ENCODE results near the gene PTPA. TPM values are rescaled to one million over a fixed set of nuclear protein-coding genes. Genes with fewer than 3 reads are reported as not detected.

Gene PTPA
- total and polyA plus RNA-seq, 9 of the 15 experiments (the other 6 are each of a cell fraction or from before 2014, with no cell fraction given): 1.7 to 121 (median 72.6) TPM

- TF ChIP-seq POLR2AphosphoS5 (IDR thresholded peaks at IDR 0.05; ENCODE audit: control insufficient read depth, insufficient read depth, low read depth, low read length) (peak; percentile 92), MTA3 (IDR thresholded peaks at IDR 0.05; ENCODE audit: borderline replicate concordance) (peak; percentile 80; the same call in 1 of the 2 replicates), BCLAF1 (IDR thresholded peaks at IDR 0.05; ENCODE audit: borderline replicate concordance in 1 of 2, control insufficient read depth in 1 of 2, low read depth in 2 of 2, low read length in 1 of 2) (0 out of 4 replicates have a peak, but pooled peaks of 1 of the 2 experiments have one; percentile 47), ZBTB11 (CRISPR knock-in tag; IDR thresholded peaks at IDR 0.05) (peak in 1 of 3 experiments; percentile 69; a peak in 1 of 6 replicates), BDP1 (IDR thresholded peaks at IDR 0.05; ENCODE audit: insufficient read depth, insufficient read length) (no peak), CHD1 (IDR thresholded peaks at IDR 0.05; ENCODE audit: low read length) (peak; percentile 99), TAF7 (tag; IDR thresholded peaks at IDR 0.05) (peak; percentile 95), RFX1 (IDR thresholded peaks at IDR 0.05) (no peak), CCAR2 (IDR thresholded peaks at IDR 0.05; ENCODE audit: low read depth, low read length) (no peak), TCF3 (CRISPR knock-in tag; IDR thresholded peaks at IDR 0.05) (peak; percentile 37), TCF15 (CRISPR knock-in tag; IDR thresholded peaks at IDR 0.05) (0 out of 2 replicates have a peak, but pooled peaks have one; percentile 50), RNF219 (CRISPR knock-in tag; IDR thresholded peaks at IDR 0.05) (no peak), TEAD1 (CRISPR knock-in tag; IDR thresholded peaks at IDR 0.05) (peak in 1 of 2 experiments; percentile 28; a peak in 1 of 4 replicates), GABPA (tag; conservative IDR thresholded peaks at IDR 0.05; ENCODE audit: low read depth) (peak; percentile 66), TAF9B (IDR thresholded peaks at IDR 0.05; ENCODE audit: partially characterized antibody) (peak; percentile 73)
Observed at GRCh38 chr9:129110740-129111527, at the start of gene PTPA, which contains the start of gene CRAT (continued).
